Measurements from ENCODE around the gene KCTD12. TPM values are rescaled to one million over a fixed set of nuclear protein-coding genes. Genes with fewer than 3 reads are reported as not detected.
"Not testable (repeated sequence)": the region's sequence is repeated elsewhere in the genome, so short reads cannot be mapped to it uniquely, and the experiment has no call there.

The KCTD12 gene
- total RNA-seq, 2 donors from 2014 or later, result 21.5 to 111 TPM

- DNase-seq (ENCODE audit: low spot score), result no peak
- intact Hi-C loops (cut with DNase I), result no loop called here
Measured at GRCh38 chr13:76917095-76917494, 30.9 kb upstream of the KCTD12 start.

DNA sequence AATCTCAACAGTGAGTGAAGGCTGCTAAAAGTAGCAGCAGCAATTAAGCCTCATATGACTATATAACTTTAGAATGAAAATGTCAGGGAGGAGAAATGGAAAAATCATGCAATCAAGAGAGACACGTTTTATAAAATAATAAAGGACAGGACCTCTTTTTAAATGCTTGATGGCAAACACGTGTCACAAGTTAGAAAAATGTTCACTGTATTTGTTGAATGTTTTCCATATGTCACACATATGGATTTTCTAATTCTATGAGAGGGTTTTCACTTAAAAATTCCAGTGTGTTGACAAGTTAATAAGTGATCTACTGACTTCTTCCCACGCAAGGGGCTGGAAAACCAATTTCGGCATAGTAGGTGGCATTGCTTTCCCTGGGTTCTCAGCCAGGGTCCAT is 27.7 kb upstream of the KCTD12 start:
- DNase-seq (ENCODE audit: low spot score), result no peak
- H3K36me3 ChIP-seq, result no peaks in the 10 kb centered on the region
- 82% methylated on average over 4 of the region's 4 CpGs for WGBS
- no peaks in the 10 kb centered on the region for H3K9me3 ChIP-seq
- intact Hi-C loops (cut with DNase I), result no loop called here
- TF ChIP-seq POLR2A (IDR thresholded peaks at IDR 0.05) (no peak), CTCF (IDR thresholded peaks at IDR 0.05) (no peak), POLR2AphosphoS5 (IDR thresholded peaks at IDR 0.05) (no peak)
- no peak overlapping the region for H3K4me3 ChIP-seq
- H3K4me1 ChIP-seq (replicated peaks), result no peaks in the 10 kb centered on the region
- no peak overlapping the region for H3K27ac ChIP-seq
- no peaks in the 10 kb centered on the region for H3K27me3 ChIP-seq (replicated peaks; ENCODE audit: insufficient read depth)

More at GRCh38 chr13:76917095-76917494, 30.9 kb upstream of the KCTD12 start:
- Histone ChIP-seq H3K4me3 (no peak overlapping the region), H3K27me3 (replicated peaks; ENCODE audit: insufficient read depth) (no peaks in the 10 kb centered on the region), H3K4me1 (replicated peaks) (no peaks in the 10 kb centered on the region), H3K27ac (no peak overlapping the region), H3K36me3 (no peaks in the 10 kb centered on the region), H3K9me3 (no peaks in the 10 kb centered on the region)
- TF ChIP-seq CTCF (IDR thresholded peaks at IDR 0.05) (no peak), POLR2AphosphoS5 (IDR thresholded peaks at IDR 0.05) (no peak), POLR2A (IDR thresholded peaks at IDR 0.05) (no peak)
- 95% methylated on average over 1 of the region's 1 CpG for WGBS

DNA sequence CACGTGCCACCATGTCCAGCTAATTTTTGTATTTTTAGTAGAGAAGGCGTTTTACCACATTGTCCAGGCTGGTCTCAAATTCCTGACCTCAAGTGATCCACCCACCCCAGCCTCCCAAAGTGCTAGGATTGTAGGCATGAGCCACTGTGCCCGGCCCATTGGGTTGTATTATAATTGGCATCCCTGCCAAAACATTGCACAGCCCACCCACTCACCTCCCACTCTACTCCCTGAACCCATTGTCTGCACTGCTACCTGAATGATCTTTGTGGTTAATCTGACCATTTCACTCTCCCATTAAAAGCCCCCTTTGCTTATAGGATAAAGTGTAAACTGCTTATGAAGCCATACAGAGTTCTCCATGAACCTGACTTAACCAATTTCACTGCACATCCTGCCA is 26.3 kb upstream of the KCTD12 start:
- 94% methylated on average over 3 of the region's 3 CpGs for WGBS
- Histone ChIP-seq H3K9me3 (no peaks in the 10 kb centered on the region), H3K27ac (no peak overlapping the region), H3K27me3 (replicated peaks; ENCODE audit: insufficient read depth) (no peaks in the 10 kb centered on the region), H3K4me1 (replicated peaks) (no peaks in the 10 kb centered on the region), H3K36me3 (no peaks in the 10 kb centered on the region), H3K4me3 (no peak overlapping the region)
- TF ChIP-seq POLR2A (IDR thresholded peaks at IDR 0.05), result no peak
- TF ChIP-seq POLR2AphosphoS5 (IDR thresholded peaks at IDR 0.05), result no peak
- no peak for TF ChIP-seq CTCF (IDR thresholded peaks at IDR 0.05)
- DNase-seq (ENCODE audit: low spot score), result no peak
- intact Hi-C loops (cut with DNase I), result no loop called here

GRCh38 chr13:76904507-76904906 is 18.3 kb upstream of the KCTD12 start:
- intact Hi-C loops (cut with DNase I), result loop anchor here (5.0 to 10.0 kb wide), 2 partner anchors 237 to 430 kb away; no protein-coding TSS in a partner anchor
- no peaks in the 10 kb centered on the region for H3K27me3 ChIP-seq (replicated peaks; ENCODE audit: insufficient read depth)
- H3K4me3 ChIP-seq, result no peak overlapping the region
- 74% methylated on average over 2 of the region's 2 CpGs for WGBS
- H3K27ac ChIP-seq, result no peak overlapping the region
- no peak for TF ChIP-seq POLR2AphosphoS5 (IDR thresholded peaks at IDR 0.05)
- no peak for TF ChIP-seq CTCF (IDR thresholded peaks at IDR 0.05)
- no peak for TF ChIP-seq POLR2A (IDR thresholded peaks at IDR 0.05)
- no peak for DNase-seq (ENCODE audit: low spot score)
- no peaks in the 10 kb centered on the region for H3K4me1 ChIP-seq (replicated peaks)
- H3K9me3 ChIP-seq, result no peaks in the 10 kb centered on the region
- no peaks in the 10 kb centered on the region for H3K36me3 ChIP-seq

GRCh38 chr13:76903544-76904162 is 17.4 kb upstream of the KCTD12 start:
- H3K9me3 ChIP-seq, result no peaks in the 10 kb centered on the region
- peak; percentile 52 for DNase-seq (ENCODE audit: low spot score)
- H3K27ac ChIP-seq, result no peak overlapping the region
- H3K36me3 ChIP-seq, result no peaks in the 10 kb centered on the region
- H3K4me3 ChIP-seq, result no peak overlapping the region
- H3K27me3 ChIP-seq (replicated peaks; ENCODE audit: insufficient read depth), result no peaks in the 10 kb centered on the region
- TF ChIP-seq POLR2A (IDR thresholded peaks at IDR 0.05), result no peak
- peak; percentile 78 to 89 (median 88) for TF ChIP-seq CTCF (IDR thresholded peaks at IDR 0.05)
- WGBS, result 18% methylated on average over 3 of the region's 3 CpGs
- no peaks in the 10 kb centered on the region for H3K4me1 ChIP-seq (replicated peaks)
- intact Hi-C loops (cut with DNase I), result loop anchor here (2.0 to 10.0 kb wide), 3 partner anchors 236 to 1033 kb away; no protein-coding TSS in a partner anchor

DNA sequence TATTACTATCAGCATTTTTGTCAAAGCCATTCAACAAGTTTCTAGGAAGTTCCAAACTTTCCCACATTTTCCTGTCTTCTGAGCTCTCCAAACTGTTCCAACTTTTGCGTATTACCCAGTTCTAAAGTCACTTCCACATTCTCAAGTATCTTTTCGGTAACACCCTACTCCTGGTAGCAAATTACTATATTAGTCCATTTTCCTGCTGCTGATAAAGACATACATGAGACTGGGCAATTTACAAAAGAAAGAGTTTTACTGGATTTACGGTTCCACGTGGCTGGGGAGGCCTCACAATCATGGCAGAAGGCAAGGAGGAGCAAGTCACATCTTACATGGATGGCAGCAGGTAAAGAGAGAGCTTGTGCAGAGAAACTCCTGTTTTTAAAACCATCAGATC is 12.9 kb upstream of the KCTD12 start:
- H3K27me3 ChIP-seq (replicated peaks; ENCODE audit: insufficient read depth); H3K27ac ChIP-seq; intact Hi-C loops (cut with DNase I); H3K4me3 ChIP-seq; H3K36me3 ChIP-seq; H3K4me1 ChIP-seq (replicated peaks); H3K9me3 ChIP-seq; DNase-seq (ENCODE audit: low spot score): not testable (repeated sequence)
- 92% methylated on average over 4 of the region's 4 CpGs for WGBS

DNA sequence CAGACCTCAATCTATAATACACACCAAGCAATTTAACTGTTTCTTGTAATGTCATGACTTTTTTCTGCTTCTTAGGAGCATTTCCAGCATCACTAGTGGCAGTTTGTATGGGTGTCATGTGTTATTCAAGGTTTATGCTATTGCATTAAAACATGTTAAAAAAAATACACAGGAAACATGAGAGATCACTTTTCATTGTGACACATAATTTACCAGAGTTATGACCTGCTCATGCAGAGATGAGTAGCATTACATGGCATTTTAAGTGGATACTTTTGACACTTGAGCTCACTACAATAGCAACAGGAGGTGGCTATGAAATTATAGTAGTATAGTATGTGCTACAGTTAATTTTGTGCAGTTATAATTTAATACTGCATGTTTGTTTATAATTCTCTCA is 11.0 kb upstream of the KCTD12 start:
- H3K27me3 ChIP-seq (replicated peaks; ENCODE audit: insufficient read depth); intact Hi-C loops (cut with DNase I); H3K27ac ChIP-seq; H3K36me3 ChIP-seq; DNase-seq (ENCODE audit: low spot score); H3K9me3 ChIP-seq; H3K4me1 ChIP-seq (replicated peaks); H3K4me3 ChIP-seq: not testable (repeated sequence)

Data from prostate gland (tissue), 2 donors.